Choroid plexus epithelial cell (primary cell): ENCODE data around the gene ARID3A.

ENCODE experiments used
- DNase-seq: peaks from one replicate; pipeline ENCODE4 v3.0.0-alpha.2; 2010; ENCODE audit warnings: low read depth
- H3K4me3 ChIP-seq: 2 replicates; pipeline ENCODE4 v1.5.1; 2011; ENCODE audit warnings: low read depth, mild to moderate bottlenecking, control low read depth, low read length, moderate library complexity
- CTCF ChIP-seq: conservative IDR thresholded peaks from 2 replicates; pipeline ENCODE4 v1.5.1; 2011; ENCODE audit warnings: low read depth, mild to moderate bottlenecking, control low read depth, inconsistent platforms, low read length, moderate library complexity

ARID3A gene

DNA sequence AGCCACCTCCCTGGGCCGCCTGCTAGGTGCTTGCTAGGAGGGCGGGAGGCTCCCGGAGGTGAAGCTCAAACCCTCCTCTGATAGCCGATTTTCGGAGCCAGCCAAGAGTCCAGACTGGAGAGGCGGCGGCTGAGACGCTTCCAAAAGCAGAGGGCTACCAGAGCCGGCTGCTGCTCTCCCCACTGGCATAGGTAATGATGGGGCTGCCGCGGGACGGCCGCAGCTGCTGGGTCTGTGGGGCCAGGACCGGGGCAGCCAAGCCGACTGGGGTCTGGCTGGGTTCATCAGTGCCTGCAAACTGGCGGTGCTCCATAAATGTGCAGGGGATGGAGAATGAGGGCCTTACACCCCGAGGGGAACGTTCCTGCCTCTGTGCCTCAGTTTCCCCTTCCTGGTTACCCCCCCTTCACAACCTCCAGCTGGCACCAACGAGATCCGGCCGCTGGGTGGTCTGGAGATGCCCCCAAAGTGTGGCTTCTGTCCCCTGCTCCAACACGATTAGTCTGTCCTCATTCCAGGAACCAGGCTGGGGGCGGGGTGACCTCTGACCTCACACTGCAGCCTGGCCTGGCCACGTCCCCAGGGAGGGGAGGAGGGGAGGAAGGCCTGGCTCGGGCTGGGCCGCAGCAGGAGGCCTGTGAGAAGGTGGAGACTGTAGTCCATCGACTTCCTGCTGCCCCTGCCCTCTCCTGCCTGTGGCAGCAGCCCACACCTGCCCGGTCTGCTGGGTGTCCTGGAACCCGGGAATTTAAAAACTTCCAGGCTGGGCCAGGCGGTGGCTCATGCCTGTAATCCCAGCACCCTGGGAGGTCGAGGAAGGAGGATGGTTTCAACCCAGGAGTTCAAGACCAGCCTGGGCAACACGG is 54.5 kb downstream of the ARID3A start:
- H3K4me3 ChIP-seq: no peak overlapping the region
- peak; percentile 64 for DNase-seq
- no peak for TF ChIP-seq CTCF

DNA sequence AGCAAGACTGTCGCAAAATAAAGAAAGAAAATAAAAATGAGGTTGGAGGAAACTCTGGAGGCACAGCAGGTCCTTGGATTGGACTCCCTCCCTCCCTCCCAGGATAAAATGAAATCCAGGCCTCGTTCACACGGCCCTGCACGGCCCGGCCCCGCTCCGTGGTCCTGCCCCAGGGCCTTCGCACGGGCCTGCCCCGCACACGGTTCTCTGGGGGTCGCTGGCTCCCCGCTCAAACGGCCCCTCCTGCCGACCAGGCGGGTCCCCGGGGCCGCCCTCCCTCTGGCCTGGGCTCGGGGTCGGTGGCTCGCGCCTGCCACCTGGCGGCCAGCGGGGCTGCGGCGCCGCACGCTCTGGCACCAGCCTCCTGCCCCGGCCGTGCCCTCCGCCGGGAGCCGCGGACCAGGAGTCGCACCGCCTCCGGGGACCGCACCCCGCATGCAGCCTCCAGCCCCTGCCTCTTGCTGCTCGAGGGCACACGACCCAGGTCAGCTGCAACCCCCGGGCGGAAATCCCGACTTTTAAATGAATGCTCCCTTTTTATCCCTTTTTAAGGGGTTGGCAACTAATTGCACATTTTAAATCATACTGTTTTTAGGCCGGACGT is 56.8 kb downstream of the ARID3A start:
- peak; percentile 54 for DNase-seq
- TF ChIP-seq CTCF: peak; percentile 48
- H3K4me3 ChIP-seq: peak overlapping the region; percentile 52

DNA sequence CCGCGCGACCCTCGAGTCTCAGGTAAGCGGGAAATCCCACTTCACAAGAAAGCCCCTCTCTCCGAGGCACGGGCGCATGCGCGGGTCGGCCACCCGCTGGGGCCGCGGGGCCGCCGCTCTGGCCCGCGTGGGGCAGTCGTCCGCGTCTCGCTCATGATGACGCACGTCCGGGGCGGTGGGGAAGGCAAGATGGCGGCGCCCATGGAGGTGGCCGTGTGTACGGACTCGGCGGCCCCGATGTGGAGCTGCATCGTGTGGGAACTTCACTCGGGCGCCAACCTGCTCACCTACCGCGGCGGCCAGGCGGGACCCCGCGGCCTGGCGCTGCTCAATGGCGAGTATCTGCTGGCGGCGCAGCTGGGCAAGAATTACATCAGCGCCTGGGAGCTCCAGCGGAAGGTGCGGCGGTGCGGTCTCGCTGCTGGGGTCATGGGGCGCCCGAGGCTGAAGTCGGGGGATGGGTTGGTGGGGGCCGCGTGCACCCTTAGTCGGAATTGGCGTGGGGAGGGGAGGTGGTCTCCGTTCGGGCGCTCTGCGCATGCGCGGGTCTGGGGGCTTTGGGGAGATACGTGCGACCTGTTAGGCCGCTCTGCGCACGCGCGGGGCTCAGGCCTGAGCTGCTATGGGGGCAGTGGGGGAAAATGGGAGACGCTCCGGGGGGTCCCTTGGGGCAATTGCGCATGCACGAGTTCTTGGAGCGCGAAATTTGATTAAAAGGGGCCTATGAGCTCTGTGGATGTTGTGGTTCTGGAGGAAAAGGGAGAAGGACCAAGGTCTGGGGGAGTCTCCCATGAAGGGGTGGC is 58.5 kb downstream of the ARID3A start, which contains the start of gene WDR18:
WDR18 (plus strand) TSS at position 181 of the 803 bp plus-strand sequence; CDS start at position 190, 9 bp downstream.
- peak within 1 kb of the TSS; percentile 100 for H3K4me3 ChIP-seq
- no peak for TF ChIP-seq CTCF
- DNase-seq: peak; percentile 89

DNA sequence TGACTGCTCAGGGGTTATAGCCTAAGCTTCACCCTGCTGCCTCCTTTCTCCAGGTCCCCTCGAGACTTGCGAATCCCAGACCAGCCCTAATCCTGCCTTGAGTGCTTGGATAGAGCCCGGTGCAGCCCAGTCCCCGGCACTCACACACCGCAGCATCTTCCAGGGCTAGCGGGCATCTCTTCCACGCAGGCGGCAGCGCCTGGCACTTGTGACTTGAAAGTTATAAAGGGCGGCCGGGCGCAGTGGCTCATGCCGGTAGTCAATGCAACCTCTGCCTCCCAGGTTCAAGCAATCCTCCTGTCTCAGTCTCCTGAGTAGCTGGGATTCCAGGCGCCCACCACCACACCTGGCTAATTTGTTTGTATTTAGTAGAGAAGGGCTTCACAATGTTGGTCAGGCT is 60.2 kb downstream of the ARID3A start:
- DNase-seq: no peak
- no peak for TF ChIP-seq CTCF

DNA sequence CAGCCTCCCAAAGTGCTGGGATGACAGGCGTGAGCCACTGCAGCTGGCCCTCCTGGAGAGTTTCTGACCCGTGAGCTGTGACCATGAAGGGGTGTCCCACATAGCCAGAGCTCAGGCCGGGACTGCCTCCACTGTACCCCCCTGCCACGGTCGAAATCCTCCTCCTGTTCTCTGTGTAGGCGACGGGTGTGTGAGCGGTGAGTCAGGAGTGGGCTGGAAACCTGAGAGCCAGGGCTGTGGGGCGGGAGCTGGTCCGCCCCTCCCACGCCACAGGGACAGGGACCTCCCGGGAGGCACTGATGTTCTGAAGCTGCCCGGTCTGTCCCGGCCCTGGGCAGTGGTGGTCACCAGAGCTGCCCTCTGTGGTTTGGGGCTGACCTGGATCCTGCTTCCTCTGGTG is 62.2 kb downstream of the ARID3A start:
- no peak for TF ChIP-seq CTCF
- DNase-seq: peak; percentile 18
- no peak overlapping the region for H3K4me3 ChIP-seq

More for the DNA sequence above, 60.2 kb downstream of the ARID3A start:
- H3K4me3 ChIP-seq: no peak overlapping the region

- no peak overlapping the region for H3K4me3 ChIP-seq
- no peak for DNase-seq
- no peak for TF ChIP-seq CTCF
These were observed 62.7 kb downstream of the ARID3A start for GRCh38 chr19:988510-988909.
